ENCODE measurements around the gene EFNB2. TPM values are rescaled to one million over a fixed set of nuclear protein-coding genes. Genes with fewer than 3 reads are reported as not detected.

Gene EFNB2
- total RNA-seq, 1 donor from 2014 or later: 37.3 TPM

DNA sequence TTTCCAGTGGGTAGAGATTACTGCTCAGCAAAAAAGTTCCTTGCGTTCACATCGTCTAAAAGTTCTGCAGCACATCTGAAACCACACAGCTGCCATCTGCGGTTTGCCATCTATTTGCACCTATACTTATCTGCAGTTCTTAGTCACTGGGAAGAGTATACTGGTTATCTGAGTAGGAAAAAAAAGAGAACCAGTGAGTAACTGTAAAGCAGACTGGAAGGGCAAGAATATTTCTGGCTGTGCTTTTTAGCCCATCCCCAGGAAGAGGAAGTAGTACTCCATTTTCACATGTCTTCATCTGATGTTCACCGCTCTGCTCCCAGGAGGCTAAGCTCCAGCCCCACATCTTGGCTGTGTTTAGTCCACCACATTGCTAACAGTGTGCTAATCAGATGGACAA lies 35.6 kb downstream of the EFNB2 start:
- DNase-seq: no peak

DNA sequence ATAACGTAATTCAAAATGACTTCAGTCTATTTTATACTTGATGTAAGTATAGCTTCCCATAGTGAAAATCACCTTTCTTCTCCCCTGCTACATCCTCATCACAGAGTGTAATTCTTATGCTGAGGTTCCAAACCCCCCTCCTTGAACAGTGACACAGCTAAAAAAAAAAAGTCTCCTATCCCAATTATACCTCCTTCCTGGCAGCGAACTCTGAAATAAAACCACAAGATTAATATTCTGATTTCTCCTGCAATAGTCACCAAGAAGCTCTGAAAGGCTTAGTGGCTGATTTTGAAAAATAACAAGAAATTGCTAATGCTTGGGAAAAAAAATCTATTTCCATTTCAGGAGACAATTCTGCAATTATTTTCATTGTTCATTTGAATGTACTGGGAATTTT lies 36.3 kb downstream of the EFNB2 start:
- no peak for DNase-seq

DNA sequence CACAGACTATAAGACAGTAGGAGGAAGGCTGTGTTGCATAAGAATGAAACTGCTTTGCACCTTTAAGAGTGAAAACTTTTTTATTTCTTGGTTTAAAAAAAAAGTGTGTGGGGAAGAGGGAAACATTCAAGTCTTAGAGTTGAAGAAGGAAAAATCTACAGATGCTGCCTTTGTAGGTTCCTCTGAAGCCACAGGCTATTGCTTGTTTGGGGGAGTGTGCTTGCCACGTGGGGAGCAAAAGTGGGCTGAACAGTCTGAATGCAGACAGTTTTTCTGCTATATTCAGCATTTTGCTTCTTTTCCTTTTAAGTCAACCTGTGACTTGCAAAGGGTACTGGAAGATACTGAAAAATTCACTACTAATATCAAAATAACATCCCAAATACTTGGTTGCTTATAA lies 36.9 kb downstream of the EFNB2 start:
- no peak for DNase-seq

DNA sequence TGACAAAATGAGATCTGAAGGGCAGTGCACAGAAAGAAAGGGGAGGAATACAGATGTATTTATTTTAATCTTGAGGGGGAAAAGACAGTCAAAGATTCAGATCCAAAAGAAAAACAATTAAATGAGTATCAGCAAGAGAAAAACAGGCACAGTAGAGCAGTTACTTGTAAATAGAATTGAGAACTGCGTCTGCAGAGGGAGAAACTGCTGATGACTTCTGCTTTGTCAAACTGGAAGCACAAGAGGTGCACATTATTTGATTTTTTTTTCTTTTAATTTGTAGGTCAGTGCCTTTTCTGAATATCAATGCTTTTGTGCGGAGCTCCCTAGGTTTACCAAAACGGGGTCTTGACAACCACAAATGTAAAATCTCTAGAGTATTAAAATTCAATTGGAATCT lies 37.3 kb downstream of the EFNB2 start:
- no peak for DNase-seq

DNA sequence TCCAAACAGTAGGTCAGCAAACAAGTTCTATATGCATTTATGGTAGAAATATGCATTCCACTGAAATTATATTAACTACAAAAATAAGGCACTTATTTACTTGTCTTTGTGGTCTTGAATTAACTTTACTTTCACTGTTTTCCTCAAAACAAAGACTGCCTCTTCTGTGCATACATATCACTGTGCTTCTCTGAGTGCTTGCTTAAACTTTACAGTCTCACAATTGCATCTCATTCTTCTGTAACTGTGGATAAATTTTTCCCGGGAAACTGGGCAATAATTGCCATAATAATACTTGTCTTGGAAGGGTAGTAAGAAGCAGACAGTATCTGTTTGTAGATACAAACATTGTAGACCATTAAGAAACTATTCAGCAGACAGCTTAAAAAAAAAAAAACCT lies 38.4 kb downstream of the EFNB2 start:
- no peak for DNase-seq

DNA sequence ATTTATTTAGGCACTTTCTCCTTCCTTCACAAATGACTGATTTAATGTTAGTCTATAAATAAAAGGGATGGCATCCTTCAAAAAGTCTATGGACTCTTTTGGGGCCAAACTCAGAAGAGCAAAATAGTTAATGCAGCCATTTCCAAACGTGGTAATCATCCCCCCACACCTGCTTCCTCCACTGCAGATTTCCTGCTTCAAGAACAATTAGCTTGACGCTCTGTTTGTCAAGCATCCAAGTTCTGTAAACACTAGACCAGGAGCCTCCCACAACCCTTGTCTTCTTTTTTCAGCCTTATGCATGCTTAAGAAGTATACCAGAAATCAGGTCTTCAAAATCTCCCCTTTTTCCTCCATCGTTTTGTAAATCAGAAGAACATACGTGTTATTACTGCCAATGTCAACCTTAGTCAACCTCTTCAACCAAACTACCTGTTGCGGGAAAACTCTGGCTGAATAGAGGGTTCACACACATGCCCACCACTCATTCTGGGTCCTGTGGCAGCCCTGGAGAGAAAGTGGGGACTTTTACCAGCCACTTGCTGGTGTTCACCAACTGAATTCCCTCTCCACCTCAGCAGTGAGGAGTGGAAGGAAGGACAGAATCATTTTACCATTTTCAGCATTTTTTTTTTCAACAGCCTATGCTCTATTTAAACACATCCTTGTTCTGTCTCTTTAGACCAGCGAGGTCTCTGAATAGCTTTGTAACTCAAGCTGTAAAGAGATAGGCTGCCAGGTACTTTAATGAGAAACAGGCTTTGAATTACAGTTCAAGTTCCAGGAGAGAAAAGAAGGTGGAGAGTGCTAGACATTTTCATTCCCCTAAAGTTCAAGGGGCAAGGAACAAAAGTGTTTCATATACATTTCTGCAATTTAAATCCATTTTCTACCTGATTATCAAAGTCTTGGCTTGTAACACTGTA lies 39.1 kb downstream of the EFNB2 start:
- DNase-seq: peak; percentile 12

DNA sequence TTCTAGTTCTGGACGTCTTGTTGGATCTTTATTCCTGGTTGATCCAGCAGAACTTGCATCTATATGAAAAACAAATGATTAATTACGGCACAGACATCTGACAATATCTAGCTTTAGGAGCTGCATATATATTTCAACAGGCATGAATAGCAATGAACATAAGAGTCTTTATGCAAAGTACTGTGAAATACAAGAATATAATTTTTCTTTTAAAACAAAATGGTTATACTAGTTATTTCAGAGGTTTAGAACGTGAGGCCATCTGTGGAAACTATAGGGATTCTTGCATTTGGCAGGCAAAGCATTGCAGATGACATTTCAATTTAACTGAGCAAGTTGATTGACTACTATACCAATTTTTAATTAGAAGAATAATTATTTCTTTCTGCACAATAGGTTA lies 40.5 kb downstream of the EFNB2 start:
- DNase-seq: no peak

DNA sequence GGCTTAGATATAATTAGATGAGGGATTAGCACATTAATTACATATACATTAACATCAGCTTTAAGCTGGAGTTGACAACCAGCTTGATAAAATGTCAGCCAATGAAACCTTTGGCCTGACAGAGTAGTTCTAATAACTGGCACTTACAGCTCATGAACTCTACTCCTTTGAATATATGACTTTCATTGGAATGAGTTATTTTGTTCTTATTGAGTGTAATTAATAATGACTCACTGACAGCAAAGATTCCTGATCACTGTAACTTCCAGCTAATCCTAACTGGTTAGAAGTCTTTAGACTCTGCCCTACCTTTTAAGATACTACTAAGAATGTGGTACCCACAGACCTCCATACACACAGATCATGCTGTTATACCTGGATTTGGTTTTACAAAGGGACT lies 41.0 kb downstream of the EFNB2 start:
- DNase-seq: no peak

DNA sequence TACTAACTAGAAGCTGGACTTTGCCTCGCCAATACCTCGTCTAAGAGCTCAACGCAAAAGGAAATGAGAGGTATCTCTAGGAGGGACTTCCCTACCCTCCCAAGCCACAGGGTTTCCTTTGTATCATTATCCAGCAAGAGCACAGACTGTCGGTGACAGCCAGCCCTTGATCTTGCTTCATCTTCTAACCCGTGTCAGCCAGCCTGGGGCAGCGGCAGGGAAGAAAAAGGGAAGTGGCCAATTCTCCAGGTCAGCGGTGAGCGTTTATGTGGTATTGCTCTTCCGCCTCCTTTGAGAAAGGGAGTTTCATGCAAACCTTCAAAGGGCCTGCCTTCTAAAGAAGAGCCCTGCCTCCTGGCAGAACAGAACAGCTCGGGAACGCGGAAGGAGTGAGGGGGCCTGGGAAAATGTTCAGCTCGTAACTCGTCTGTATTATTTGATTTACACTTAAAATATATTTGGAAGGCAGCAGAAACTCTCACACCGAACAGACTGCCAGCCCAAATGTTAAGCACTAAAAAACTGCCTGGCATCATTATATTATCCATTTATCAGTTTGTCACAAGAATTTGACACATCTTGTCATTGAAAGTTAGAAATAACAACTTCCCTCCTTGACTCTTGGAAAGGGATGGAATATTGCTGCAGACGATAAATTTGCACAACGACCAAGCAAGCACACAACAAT lies 41.8 kb downstream of the EFNB2 start:
- no peak for DNase-seq

DNA sequence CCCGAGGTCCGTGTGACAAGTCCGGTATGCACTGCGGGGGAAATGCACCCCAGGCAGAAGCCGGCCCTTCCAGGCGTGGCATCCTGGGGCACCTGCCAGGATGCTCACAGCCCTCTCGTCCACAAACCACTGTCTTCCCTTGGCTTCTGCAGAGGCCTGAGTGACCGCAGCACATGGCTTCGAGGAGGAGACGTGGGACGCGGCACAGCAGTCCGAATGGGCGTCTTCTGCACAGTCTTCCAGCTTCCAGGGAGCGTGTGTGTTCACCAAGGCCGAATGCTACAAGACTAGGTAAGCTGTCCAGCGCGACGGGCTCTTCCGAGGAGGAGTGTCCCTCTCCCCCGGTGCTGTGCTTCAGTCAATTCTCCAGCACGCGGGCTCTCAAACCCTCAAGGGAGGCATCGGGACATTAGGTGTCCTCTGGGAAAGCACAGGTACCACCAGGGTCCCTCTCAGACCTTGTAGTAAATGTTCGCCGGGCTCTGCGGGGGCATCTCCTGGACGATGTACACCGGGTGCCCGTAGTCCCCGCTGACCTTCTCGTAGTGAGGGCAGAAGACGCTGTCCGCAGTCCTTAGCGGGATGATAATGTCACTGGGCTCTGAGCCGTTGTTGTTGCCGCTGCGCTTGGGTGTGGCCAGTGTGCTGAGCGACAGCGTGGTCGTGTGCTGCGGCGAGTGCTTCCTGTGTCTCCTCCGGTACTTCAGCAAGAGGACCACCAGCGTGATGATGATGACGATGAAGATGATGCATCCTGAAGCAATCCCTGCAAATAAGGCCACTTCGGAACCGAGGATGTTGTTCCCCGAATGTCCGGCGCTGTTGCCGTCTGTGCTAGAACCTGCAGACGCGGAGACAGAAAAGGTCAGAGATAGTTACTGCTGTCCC lies 42.6 kb downstream of the EFNB2 start:
- DNase-seq: no peak

DNA sequence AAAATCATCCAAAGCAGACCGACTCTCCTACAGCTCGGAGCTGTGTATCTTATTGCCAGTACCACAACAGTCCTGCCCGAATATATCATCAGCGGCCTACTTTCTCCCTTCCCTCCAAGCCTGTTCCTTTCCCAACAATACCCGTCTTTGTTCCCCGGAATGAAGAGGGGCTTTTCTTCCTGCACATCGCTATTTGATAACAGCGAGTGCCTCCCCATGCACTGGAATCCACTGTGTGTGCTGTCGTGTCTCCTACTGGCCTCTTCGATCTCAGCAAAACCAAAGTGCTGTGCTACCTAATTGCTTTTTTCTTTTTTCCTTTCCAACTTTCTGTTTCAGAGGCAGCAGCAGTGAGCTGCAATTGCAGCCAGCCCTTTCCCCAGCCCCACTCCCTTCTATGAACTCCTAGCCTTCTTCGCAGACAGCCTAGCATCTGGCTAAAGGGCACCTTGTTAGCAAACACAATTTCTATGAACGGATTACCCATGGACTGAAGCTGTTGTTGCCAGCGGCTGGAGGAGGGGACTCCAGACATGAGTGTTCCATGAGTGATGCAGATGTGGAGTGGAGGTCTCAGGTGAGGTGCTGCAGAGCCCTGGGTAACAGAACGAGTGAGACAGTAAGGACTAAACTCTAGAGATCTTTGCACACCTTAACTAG lies 43.4 kb downstream of the EFNB2 start:
- DNase-seq: no peak

DNA sequence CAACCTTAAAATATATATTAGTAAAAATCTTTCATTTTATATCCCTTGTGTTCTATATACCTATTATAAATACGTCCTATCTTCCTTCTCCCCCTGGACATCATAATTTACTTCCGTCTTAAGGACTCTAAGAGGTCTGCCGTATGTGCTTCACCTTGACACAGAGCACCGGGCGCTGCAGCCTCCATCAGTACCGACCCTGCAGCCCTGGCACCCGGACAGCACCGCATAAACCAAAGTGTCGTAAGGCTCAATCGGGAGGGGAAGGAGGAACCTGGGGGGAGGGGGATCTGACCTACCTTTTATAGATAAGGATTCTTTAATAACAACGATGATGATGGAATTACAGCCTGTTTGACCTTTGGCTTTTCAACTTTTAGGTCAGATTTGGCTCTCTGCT lies 44.0 kb downstream of the EFNB2 start:
- no peak for DNase-seq

DNA sequence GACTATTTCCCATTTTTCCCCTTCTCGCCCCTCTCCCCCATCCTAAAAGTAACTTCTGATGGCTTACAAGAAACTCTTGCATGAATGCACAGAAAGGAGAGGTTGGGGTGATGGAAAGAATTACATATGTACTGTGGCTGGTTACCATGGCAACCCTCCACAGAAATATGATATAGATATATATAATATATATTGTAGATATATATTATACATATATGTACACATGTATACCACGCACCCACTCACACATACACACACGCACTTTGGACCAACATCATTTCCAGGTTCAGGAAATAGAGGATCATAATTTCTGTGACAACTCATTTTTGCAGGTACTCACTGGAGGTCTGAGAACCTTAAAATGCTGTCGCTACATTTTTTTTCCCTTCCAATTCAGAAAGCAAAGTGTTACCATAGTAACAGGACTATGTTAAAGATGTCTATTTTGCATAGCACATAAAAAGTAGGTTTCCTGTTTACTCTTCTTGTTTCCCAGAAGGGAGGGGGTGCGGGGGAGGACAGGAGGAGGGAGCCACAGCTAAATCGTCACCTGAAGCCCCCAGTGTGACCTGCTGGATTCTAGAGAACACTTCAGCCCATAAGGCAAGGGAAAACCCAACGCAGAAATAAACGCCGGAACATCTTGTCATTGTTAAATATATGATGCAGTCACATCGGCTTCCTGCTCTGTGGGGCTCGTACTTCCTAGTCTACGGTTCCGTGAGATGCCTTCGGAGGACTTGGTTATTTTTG lies 44.7 kb downstream of the EFNB2 start:
- DNase-seq: peak; percentile 43

DNA sequence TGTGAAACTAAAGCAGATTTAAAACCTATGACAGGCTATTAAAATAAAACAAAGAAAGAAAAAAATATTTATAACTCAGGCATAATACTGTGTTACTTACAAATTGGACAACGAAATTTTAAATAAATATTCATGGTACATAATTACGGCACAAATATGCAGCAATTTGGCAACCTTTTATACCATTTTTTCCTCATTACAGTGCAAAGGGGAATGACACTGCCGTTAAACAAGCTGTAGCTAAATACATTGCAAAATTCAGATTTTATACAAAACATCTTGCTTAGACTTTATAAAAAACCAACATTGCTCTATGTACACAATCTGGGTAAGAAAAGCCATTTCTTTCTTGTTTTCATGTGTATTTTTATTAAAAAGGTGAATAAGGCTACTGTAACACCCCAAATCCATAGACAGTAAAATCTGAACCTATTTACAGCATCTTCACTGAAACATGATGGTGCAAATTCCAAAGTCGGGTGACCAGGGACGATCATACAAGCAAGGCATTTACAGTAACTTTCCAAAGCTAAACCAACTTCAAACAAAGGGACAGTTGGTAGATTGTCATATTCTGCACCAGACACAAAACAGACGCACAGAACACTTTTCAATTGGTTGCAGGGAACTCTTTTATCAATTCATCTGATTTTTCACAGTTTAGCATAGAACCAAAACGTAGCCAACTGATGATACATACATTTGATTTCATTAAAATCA lies 45.5 kb downstream of the EFNB2 start:
- DNase-seq: peak; percentile 34

DNA sequence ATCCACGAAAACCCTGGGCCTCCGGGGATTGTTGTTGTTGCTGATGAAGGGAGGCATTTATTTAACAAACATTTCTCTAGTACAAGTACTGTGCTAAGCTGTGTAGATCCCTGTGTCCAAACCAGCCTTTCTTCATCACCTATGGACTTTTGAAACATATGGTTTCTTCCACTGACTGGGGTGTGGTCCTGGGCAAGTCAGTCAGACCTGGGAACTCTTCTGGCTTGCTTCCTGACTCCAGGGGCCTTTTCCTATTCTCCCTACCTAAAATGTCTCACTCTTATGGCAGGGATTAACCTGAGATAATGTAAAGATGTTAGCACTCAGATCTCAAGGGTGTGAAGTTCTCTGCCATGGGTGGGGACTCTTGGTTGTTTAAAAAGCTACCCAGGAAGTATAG lies 46.8 kb downstream of the EFNB2 start:
- no peak for DNase-seq

DNA sequence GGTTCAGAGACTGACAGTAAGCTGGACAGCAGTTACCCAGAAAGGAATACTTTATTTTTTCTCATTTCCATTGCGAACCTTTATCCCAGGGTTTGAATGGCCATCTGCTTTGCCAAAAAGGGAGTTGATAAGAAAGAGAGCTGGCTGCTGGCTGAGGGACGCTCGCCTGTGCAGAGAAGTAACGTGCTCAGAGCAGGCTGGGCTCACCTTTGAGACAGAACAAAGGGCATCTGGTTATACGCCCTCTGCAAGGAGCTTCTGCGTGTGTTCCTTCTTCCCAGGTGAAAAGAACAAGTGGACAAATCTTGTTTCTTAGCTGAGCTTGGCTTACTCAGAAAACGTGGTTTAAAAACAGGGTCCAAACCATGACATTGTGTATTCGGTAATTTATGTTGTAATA lies 47.4 kb downstream of the EFNB2 start:
- DNase-seq: no peak

DNA sequence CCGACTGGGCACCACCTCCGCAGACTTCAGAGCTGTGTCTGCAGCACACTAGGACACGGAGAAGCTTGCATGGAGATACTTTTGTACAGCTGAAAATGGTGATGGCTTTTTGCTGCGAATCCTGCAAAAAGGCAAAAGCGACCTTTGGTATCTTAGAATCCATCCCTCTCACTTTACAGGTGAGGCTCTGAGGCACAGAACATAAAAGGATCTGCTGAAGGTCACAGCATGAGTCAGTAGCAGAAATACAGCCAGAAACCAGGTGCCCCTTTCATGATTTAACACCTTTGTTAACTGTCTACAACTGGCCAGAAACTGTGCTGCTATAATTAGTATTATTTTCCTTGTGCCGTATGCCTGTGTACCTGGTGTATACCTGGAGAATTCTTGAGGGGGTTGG lies 48.3 kb downstream of the EFNB2 start:
- no peak for DNase-seq

DNA sequence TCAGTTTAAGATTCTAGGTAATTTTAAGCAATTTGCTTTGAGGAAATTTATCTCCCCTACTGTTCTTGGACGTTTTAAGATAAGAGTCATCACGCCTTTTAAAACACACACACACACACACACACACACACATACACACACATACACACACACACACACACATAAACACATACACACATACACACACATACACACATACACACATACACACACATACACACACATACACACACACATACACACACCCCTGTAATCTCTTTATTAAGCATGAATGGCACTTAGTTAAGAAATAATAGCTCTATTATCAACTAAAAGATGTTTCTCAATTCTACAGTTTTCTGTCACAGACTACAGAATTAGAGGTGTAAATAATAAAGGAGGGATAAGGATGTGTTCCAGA lies 49.2 kb downstream of the EFNB2 start:
- DNase-seq: no peak

DNA sequence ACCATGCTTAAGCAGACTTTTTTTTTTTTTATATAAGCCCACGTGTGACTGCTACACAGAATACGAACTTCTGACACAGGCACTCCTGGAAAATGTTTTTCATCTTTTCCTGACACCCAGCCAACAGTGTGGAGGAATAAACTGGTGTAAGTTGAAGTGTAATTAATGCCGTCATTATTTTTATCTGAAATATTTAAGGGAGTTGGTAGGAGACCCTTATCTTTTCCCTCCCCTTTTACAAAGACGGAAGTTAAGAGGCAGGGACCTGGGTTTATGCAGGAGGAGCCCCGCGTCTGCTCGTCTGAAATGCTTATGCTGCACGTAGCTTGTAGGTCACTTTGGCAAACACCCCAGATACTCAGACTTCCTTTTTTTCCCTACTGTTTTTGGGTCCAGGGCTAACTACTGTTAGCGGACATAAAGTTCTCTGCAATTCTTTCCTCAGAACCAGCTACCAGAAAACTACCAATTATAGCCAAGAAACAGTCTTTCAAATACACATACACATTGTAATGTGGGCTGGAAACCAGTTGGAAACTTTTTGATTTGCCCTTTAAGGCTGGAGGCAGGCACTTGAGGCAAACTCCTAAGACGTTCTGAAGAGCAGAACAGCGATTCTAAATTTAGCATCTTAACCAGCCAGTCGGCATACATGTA lies 50.8 kb downstream of the EFNB2 start:
- DNase-seq: no peak

DNA sequence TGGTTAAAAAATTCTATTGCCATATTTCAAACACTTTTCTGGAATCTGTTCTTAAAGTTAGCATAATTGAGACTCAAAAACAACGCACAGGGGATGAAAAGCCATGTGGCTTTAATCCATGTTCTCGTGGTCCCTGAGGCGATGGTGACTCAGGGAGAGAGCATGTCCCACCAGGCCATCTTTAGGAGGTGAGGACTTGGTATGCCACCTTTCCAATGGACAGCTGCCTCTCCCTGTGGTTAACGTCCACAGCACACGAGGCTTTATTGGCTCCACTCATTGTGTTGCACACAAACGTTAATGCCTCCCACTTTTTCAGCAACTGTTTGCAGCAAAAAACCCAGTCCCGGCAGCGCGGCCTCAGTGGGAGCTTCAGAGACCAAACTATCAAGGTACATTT lies 51.4 kb downstream of the EFNB2 start:
- DNase-seq: no peak

Measured in skin of body (tissue), 2 donors.